Fibroblast of skin of right quadriceps (primary cell): ENCODE results near the gene MPDZ.

Source experiments
- DNase-seq: peaks from one replicate; pipeline ENCODE4 v3.0.0-alpha.2; 2013

The MPDZ gene

DNA sequence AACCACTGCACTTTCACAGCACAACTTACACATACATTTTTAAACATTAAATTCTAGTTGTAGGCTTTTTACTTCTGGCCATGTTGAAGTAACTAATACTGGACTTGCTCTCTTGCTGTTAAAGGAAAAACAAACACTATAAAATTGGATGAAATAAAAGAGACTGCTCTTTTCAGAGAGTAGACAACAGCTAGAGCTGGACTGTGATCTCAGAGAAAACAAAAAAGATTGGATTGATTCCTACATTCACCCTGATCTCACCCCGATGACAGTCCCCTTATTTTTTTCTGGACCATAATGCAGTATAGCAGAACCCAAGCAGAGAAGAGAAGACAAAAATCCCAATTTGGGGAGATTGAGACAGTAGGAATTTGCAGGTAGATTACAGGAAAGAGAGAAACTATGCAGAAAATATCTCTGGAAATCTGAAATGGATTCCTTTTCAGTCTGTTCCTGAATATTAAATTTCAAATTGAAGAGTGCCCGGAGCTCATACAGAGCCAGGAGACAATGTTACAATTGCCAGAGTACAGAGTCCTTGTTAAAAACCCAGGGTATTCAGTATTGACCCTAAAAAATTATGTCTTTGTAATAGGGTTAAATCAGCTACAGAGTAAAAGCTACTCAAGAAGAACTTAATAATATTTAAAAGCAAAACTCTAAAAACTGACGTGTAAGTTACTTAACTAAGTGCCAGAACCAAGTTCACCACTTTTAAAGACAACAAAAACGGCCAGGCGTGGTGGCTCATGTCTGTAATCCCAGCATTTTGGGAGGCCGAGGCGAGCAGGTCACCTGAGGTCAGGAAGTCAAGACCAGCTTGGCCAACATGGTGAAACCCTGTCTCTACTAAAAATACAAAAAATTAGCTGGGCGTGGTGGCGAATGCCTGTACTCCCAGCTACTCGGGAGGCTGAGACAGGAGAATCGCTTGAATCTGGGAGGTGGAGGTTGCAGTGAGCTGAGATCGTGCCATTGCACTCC, 208.6 kb downstream of the MPDZ start:
- DNase-seq, result no peak

DNA sequence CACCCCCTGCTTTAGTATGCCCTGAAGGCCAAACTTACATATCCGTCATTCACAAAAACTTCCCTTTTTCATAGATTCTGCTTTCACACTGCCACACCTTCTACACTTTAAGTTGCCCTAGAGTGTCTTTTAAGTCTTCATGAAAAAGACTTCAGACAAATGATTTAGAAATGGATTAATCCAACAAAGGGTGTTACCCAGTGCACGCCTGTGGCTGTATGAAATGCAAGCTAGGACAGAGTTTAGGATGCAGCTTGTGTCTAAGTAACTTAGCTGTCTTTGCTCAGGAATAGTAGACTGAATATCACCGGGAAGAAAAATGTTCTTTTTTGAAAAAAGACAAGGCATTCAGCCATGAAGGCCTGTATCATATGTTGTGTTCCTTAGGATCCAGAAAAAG, 210.0 kb downstream of the MPDZ start:
- DNase-seq, result no peak

- no peak for DNase-seq
Measured at GRCh38 chr9:13064676-13065075, 214.8 kb downstream of the MPDZ start.

DNA sequence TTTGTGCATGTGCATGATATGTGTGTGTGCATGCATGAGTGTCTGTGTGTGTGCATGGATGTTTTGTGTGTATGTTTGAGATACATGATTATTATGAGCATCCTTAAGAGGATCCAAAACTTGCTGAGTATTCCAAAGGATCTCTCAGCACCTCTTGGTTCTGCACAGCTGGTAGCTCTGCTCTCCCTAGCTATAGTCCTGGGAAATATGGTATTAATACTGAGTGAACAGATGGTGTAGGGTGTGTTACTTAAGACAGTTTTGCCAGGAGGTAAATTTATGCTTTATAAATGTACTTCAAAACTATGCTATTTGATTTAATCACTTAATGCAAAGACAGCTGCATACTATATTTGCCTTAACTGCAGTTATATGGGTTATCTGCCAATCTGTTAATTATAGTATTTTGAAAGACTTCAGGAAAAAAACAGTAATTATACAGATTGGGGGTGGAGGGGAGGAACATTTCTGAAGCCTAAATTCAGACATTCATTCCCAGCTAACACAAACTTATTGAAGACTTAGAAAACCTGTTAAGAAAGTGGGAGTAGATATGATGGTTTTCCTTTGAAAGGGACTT, 215.5 kb downstream of the MPDZ start:
- DNase-seq, result no peak

DNA sequence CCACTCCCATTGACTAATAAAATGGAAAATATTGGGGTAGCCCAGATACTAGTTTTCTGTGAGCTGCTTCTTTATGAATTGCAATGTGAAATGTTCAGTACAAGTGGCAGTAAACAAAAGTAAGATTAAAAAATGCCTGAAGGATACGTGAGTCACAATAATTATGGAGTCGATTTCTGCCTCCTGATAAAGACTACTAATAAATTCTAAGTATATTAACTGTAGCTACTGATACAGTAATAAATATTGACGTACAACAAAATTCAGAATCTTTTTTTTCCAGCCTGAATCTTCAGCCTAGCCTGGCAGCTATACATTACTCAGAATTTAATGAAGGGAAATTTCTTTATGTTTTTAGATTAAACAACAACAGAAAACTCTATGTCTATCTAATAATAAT, 218.1 kb downstream of the MPDZ start:
- no peak for DNase-seq
